GDM1 (cell line): Measurements from ENCODE around the gene LIPC.
A peak's percentile ranks its signal among the peaks of the same experiment; 100 is the strongest.

Experiments used
- DNase-seq: peaks from one replicate; lab custom pipeline; 2025; lab: John Stamatoyannopoulos, UW

LIPC gene

DNA sequence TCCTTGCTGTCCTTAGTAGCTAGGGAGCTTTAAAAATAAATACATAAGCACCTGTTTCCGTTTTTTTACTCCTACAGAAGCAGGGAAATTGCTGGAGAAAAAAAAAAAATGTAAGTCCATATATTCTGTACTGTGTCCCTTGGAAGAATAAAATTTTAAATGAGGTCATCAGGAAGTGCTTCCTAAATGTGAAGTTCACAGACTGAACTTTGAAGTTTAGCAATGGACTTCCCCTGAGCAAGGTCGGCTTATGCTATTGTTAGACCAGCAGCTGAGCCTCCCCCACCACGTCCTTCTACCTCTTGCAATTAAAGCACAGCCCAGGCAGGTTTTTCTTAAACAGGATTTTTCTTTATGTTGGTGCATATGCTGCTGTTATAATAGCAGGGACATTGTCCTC lies 26.3 kb downstream of the LIPC start:
- DNase-seq, result no peak

- no peak for DNase-seq
Measured at GRCh38 chr15:58459045-58459444, 27.3 kb downstream of the LIPC start.

DNA sequence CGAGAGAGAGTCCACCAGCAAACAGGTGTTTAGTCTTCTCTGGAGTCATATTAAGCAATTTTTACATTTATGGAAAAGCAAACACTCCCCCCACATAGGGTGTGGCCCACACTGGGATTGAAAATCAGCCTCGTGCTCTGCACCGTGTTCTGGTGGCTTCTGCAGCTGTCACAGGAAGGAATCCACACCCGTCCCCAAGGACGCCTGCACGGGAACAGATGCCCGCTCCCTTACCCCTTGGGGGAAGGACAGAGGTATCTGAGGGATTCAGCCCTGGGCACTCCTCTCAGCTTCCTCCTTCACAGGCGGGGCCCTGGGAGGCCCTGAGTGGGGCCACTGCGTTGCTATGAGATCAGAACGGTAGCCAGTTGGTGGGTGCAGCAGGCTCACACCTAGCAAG lies 27.8 kb downstream of the LIPC start:
- no peak for DNase-seq

GRCh38 chr15:58460116-58460790 lies 28.5 kb downstream of the LIPC start:
- DNase-seq, result no peak

- DNase-seq, result no peak
Measured at GRCh38 chr15:58460872-58461271, 29.1 kb downstream of the LIPC start.

DNA sequence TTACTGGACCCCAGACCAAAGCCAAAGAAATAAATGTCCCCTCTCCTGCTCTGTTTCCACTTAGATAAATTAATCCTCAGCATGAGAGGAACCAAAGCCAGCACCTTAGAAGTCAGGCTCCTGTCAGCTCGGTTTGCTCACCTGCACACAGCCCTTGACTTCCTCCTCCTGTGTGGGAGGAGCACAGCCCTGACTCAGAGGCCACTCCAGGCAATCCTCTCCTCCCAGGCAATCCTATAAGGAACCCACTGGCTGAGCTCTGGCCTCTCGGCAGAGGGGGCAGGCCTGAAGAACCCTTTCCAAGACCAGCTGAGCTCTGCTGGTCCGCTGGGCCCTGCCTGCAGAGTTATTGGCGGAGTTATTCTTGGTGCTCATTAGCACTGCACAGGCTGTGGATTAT lies 30.8 kb downstream of the LIPC start:
- DNase-seq, result no peak

- no peak for DNase-seq
Measured at GRCh38 chr15:58462973-58463663, 31.3 kb downstream of the LIPC start.

DNA sequence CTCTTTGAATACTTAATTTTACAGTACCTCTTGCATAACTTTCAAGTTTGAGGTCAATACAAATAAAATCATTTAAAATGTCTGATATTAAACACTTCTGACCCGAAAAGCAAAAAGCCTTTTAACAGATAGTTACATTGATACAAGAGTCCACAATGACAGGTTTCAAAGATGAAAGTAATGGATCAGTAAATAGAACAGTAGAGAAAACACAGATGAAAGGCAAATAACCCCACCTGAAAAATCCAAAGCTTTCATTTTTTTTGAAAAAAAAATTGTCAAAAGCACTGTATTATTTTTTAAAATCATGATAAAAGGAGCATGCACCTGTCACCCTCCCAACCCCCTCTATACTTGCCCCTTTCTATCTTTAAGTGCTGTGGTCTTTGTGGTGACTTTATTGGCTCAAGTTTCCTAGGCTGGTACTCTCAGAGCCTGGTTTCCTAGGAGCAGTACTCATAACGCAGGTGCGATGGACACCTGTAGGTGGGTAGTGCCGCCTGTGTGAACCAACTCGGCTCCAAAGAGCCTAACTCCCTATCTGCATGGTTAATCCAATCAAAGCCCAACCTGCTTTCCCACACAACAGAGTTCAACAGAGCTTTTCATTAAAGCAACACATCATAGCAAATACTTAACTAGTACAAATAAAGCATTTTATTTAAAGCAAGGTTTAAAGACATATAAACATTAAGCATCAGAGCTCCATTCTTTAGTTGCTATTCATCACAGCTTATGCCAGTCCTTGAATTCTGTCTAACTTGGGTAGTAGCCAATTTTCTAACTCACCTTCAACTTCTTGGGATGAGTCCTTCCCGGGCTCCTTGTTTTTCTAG lies 32.2 kb downstream of the LIPC start:
- no peak for DNase-seq

- no peak for DNase-seq
Measured at GRCh38 chr15:58465070-58465469, 33.3 kb downstream of the LIPC start.

DNA sequence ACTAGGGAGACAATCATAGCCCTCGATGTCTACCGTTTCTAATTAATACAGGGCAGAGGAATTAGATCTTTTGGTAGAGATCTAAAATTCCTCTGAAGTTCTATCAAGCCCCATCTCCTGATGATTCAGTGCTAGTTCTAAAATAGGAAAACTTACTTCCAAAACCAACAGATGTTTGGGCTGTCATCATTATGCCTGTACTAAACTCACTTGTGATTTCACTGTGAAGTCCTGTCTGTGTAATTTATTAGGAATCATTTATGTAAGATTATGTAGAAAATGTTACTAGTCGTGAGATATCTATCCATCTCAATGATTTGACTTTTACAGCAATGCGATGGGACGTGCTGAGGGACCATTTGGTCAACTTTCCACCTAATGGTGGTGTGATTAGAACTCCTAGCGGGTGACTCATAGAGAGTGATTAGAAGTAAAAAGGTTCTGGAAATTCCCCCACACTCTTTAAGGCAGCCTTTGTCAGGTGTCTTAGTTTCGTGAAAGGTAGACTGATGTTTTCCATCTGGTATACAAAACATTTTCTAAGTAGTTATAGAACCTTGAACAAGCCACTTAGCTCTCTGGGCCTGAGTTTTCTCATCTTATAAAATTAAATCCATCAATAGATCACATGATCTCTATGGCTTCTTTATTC lies 34.2 kb downstream of the LIPC start:
- DNase-seq, result no peak

DNA sequence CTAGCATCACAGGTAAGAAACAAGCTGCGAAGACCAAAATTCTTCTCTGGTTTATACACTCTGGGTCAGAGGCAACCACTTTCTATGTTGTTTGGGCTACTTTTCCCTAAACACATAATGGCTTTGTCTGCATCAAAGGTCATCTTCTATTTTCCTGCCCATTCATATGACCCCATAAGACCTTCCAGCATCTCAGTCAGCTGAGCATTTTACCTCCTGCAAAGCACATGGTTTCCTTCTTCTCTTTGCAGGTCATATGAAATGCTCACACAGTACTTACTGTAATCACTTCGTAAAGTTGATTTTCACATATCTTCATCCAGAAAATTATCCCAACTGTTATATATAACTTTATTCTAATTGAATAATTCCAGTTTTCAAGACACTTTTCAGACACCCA lies 34.8 kb downstream of the LIPC start:
- no peak for DNase-seq

DNA sequence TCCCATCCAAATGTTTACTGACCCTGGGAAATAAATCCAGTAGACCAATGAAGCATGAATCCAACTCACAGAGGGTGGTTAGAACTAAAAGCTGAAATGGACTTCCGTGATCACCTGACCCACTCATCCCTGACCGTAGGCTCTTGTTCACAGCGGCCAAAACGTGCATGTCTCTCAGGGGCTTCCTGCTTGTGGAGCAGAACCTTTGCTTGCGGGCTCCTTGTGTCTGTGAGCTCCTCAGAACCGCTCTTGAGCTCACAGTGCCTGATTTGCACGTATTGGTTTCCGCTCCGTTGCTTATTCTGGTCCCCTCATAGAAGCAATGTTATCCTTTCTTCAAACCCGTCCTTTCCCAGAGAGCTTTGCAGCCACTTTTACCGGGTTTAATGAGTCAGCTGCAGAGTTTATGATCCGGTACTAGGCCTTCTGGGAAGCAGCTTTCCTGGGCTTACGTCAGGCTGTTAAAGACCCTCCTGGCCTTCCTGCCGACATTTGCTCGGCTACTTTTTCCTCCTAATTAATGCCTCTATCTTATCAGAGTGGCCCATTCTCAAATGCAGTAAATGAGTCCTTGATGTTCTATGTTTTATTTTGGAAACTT lies 35.4 kb downstream of the LIPC start:
- DNase-seq, result no peak

DNA sequence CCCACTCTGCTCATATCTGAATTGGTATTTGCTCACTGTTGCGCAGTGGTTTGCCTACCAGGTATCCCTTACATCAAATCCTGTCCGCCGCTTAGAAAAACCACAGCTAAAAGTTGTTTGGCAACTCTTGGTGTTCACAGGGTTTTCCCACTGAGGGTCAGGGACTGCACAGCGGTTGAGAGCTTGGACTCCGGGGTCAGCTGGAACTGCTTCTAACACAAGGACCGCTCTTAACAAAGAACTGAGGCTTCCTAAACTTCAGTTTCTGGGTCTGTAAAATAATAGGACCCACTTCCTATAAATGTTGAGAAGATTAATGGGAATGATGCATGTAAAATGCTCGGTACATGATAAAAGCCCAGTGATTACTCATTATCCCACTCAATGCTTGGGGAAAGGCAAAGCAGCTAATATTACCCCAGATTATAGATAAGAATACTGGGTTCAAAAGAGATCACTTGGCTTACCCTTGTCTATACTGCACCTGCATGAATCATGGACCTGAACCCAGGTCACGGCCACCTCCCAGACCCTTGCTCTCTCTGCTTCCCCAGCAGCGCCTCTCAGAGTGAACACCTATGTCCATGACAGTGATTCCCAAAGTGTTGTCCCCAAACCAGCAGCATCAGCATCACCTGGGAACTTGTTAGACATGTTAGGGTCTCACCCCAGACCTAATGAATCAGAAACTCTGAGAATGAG lies 36.1 kb downstream of the LIPC start:
- no peak for DNase-seq

- DNase-seq, result no peak
Measured at GRCh38 chr15:58469432-58470353, 37.9 kb downstream of the LIPC start.

DNA sequence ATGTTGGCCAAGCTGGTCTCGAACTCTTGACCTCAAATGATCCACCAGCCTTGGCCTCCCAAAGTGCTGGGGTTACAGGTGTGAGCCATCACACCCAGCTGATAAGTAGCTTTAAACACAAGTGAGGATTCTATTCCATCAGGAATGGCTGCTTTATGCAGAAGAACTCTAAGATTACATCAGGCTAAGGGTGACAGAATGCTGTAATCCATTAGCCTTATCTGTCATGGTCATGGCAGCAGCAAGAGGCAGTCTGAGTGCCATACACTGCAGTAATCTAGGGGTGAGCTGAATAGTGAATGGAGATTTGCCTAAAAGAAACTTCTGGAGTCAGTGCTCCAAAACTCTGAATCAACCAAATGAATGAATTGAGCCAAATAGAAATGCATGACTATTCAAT lies 39.6 kb downstream of the LIPC start:
- no peak for DNase-seq

- DNase-seq, result no peak
Measured at GRCh38 chr15:58472221-58472620, 40.4 kb downstream of the LIPC start.

GRCh38 chr15:58472821-58473581 lies 41.2 kb downstream of the LIPC start:
- DNase-seq, result peak; percentile 44

DNA sequence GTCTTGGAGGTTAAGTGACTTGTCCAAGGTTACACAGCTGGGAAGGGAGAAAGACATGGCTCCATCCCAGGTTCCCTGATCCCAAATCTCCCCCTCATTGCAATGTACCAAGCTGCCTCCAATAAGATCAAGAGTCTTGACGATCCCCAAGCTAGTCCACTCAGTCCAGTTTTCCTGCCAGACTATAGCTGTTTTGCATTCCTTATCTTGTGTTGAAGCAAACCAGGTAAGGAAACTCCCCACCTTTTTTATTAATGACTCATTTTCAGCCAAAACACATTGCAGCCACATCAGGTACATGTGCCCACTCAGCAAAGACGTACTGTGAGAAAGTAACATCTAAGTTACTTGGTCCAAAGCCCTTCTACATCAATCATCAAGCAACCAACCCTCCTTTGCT lies 41.9 kb downstream of the LIPC start:
- no peak for DNase-seq

- peak; percentile 16 for DNase-seq
Measured at GRCh38 chr15:58474741-58475323, 43.0 kb downstream of the LIPC start.
